ENCODE results near the gene ZSCAN5A. TPM values are rescaled to one million over a fixed set of nuclear protein-coding genes. Genes with fewer than 3 reads are reported as not detected.

The ZSCAN5A gene
- total RNA-seq, 1 donor, result 4.3 TPM

DNA sequence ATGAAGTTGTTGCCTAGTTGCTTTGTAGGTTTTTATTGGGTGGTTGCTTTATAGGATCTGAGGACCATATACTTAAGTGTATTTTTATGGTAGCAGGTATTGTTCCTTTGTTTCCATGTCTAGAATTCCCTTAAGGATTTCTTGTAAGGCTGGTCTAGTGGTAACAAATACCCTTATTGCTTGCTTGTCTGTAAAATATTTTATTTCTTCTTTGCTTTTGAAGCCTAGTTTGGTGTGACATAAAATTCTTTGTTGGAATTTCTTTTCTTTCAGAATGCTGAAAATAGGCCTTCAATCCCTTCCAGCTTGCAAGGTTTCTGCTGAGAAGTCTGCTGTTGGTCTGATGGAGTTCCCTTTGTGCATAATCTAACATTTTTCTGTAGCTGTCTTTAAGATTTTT is 18.1 kb upstream of the ZSCAN5A start:
- TF ChIP-seq, protein P1, sequence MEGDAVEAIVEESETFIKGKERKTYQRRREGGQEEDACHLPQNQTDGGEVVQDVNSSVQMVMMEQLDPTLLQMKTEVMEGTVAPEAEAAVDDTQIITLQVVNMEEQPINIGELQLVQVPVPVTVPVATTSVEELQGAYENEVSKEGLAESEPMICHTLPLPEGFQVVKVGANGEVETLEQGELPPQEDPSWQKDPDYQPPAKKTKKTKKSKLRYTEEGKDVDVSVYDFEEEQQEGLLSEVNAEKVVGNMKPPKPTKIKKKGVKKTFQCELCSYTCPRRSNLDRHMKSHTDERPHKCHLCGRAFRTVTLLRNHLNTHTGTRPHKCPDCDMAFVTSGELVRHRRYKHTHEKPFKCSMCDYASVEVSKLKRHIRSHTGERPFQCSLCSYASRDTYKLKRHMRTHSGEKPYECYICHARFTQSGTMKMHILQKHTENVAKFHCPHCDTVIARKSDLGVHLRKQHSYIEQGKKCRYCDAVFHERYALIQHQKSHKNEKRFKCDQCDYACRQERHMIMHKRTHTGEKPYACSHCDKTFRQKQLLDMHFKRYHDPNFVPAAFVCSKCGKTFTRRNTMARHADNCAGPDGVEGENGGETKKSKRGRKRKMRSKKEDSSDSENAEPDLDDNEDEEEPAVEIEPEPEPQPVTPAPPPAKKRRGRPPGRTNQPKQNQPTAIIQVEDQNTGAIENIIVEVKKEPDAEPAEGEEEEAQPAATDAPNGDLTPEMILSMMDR (IDR thresholded peaks at IDR 0.05; ENCODE audit: extremely low read depth, low read depth, low read length), result no peak
- Histone ChIP-seq H3K9me3 (ENCODE audit: low read depth, low read length) (no peaks in the 10 kb centered on the region), H3K4me1 (ENCODE audit: insufficient read depth, low read length) (no peaks in the 10 kb centered on the region)

DNA sequence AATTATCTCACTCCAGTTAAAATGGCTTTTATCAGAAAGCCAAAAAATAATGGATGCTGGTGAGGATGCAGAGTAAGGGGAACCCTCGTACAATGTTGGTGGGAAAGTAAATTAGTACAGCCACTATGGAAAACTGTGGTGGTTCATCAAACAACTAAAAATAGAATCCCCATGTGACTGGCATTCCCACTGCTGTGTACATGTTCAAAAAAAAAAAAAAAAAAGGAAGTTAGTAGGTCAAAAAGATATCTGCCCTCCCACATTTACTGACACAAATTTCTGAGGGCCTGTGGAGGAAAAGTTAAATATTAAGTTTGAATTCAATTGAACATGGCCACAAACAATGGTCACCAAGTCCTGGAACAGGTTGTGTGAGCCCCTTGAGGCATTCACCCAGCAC is 9.8 kb upstream of the ZSCAN5A start:
- no peak for DNase-seq (ENCODE audit: insufficient read length, low spot score, missing footprints)
- H3K36me3 ChIP-seq (ENCODE audit: insufficient read depth, low read length), result no peaks in the 10 kb centered on the region
- H3K27ac ChIP-seq (ENCODE audit: low read depth, low read length), result no peak overlapping the region
- no peaks in the 10 kb centered on the region for H3K9me3 ChIP-seq (ENCODE audit: low read depth, low read length)
- H3K4me2 ChIP-seq (ENCODE audit: insufficient read depth, low read length), result no peak overlapping the region
- no peaks in the 10 kb centered on the region for H3K27me3 ChIP-seq (ENCODE audit: insufficient read depth, low read length)
- H2AFZ ChIP-seq (ENCODE audit: low read length), result no peak overlapping the region
- no peak overlapping the region for H3K4me3 ChIP-seq (ENCODE audit: insufficient read depth, low read length)
- H4K20me1 ChIP-seq (ENCODE audit: insufficient read depth, low read length), result no peaks in the 10 kb centered on the region
- no peaks in the 10 kb centered on the region for H3K79me2 ChIP-seq (ENCODE audit: insufficient read depth, low read length)
- no peaks in the 10 kb centered on the region for H3K4me1 ChIP-seq (ENCODE audit: insufficient read depth, low read length)
- TF ChIP-seq, protein P1 (IDR thresholded peaks at IDR 0.05; ENCODE audit: extremely low read depth, low read depth, low read length), result no peak

More for the DNA sequence above, 18.1 kb upstream of the ZSCAN5A start:
- Histone ChIP-seq H3K27me3 (ENCODE audit: insufficient read depth, low read length) (no peaks in the 10 kb centered on the region), H3K4me2 (ENCODE audit: insufficient read depth, low read length) (no peak overlapping the region), H3K79me2 (ENCODE audit: insufficient read depth, low read length) (no peaks in the 10 kb centered on the region), H3K4me3 (ENCODE audit: insufficient read depth, low read length) (no peak overlapping the region), H3K36me3 (ENCODE audit: insufficient read depth, low read length) (no peaks in the 10 kb centered on the region), H3K27ac (ENCODE audit: low read depth, low read length) (no peak overlapping the region), H2AFZ (ENCODE audit: low read length) (no peak overlapping the region), H4K20me1 (ENCODE audit: insufficient read depth, low read length) (no peaks in the 10 kb centered on the region)
- no peak for DNase-seq (ENCODE audit: insufficient read length, low spot score, missing footprints)

DNA sequence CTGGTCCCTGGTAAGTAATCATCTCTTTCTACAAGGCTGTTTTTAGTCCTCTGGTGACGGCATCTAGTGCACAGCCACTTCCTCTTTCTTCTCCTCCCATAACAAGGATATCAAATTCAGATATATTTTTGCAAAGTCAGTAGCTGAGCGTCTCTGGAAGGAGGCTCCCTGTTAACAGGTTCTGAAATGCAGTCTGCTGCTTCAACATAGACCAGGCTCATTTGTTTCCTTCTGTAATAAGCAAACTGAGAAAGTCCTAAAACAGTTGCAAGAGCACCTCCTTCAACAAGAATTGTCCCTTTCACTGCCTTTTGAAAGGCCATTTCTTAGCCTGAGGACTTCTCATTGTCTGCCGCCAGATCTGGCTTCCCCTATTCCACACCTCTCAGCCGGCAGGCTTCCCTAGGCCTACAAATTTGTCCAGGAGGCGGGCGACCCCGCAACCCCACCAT is 7.4 kb upstream of the ZSCAN5A start:
- no peaks in the 10 kb centered on the region for H3K36me3 ChIP-seq (ENCODE audit: insufficient read depth, low read length)
- no peak overlapping the region for H3K27ac ChIP-seq (ENCODE audit: low read depth, low read length)
- no peak for DNase-seq (ENCODE audit: insufficient read length, low spot score, missing footprints)
- H3K4me2 ChIP-seq (ENCODE audit: insufficient read depth, low read length), result no peak overlapping the region
- no peak overlapping the region for H2AFZ ChIP-seq (ENCODE audit: low read length)
- H3K4me3 ChIP-seq (ENCODE audit: insufficient read depth, low read length), result no peak overlapping the region
- H3K9me3 ChIP-seq (ENCODE audit: low read depth, low read length), result no peaks in the 10 kb centered on the region
- no peaks in the 10 kb centered on the region for H3K27me3 ChIP-seq (ENCODE audit: insufficient read depth, low read length)
- H4K20me1 ChIP-seq (ENCODE audit: insufficient read depth, low read length), result no peaks in the 10 kb centered on the region
- no peaks in the 10 kb centered on the region for H3K4me1 ChIP-seq (ENCODE audit: insufficient read depth, low read length)
- TF ChIP-seq, protein P1 (IDR thresholded peaks at IDR 0.05; ENCODE audit: extremely low read depth, low read depth, low read length), result no peak
- no peaks in the 10 kb centered on the region for H3K79me2 ChIP-seq (ENCODE audit: insufficient read depth, low read length)

DNA sequence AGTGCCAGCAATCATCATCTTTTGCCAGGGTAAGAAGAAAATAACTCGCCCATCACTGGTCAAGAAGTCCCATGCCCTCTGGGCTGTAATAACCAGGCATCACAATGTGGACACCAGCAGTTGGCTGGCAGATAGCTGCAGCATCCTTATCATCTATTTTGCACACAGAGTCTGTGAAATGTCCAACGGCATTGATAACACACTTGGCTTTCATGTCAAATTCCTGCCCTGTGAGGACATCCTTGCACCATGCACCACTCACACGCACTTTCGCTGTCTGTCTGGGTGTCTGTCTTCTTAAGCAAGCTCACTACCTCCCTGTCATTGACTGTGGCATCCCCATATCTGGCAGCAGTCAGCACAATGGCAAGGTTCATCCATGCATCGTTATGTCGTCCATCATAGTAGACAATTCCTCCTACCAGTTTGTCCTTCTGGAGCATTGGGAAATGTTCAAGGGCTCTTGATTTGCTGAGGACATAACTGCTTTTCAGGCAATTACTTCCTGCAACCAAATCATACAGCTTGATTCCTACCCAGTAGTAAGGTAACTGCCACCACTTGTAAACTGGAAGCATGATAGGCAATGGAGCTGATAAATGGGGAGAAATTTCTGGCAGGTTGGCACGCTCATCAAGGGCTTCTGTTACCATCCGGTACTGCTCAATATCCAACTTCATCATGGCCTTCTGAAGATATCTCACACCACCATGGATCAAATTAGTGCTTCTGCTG is 6.8 kb upstream of the ZSCAN5A start:
- H3K79me2 ChIP-seq (ENCODE audit: insufficient read depth, low read length), result no peaks in the 10 kb centered on the region
- TF ChIP-seq, protein P1 (IDR thresholded peaks at IDR 0.05; ENCODE audit: extremely low read depth, low read depth, low read length), result no peak
- no peaks in the 10 kb centered on the region for H3K4me1 ChIP-seq (ENCODE audit: insufficient read depth, low read length)
- H3K27me3 ChIP-seq (ENCODE audit: insufficient read depth, low read length), result no peaks in the 10 kb centered on the region
- DNase-seq (ENCODE audit: insufficient read length, low spot score, missing footprints), result no peak
- H2AFZ ChIP-seq (ENCODE audit: low read length), result no peak overlapping the region
- no peak overlapping the region for H3K4me2 ChIP-seq (ENCODE audit: insufficient read depth, low read length)
- no peaks in the 10 kb centered on the region for H3K36me3 ChIP-seq (ENCODE audit: insufficient read depth, low read length)
- no peaks in the 10 kb centered on the region for H3K9me3 ChIP-seq (ENCODE audit: low read depth, low read length)
- H3K4me3 ChIP-seq (ENCODE audit: insufficient read depth, low read length), result no peak overlapping the region
- H3K27ac ChIP-seq (ENCODE audit: low read depth, low read length), result no peak overlapping the region
- no peaks in the 10 kb centered on the region for H4K20me1 ChIP-seq (ENCODE audit: insufficient read depth, low read length)

Data from osteoblast (primary cell).